Esophagus squamous epithelium (tissue), 5 donors: ENCODE data around the gene MFAP4. TPM values are rescaled to one million over a fixed set of nuclear protein-coding genes. Genes with fewer than 3 reads are reported as not detected.

Experiments
- DNase-seq: peaks from one replicate; lab custom pipeline; 2025; lab: John Stamatoyannopoulos, UW
- H3K27ac ChIP-seq, 4 donors: fragments of 200-600 bp; sonication (generic); one replicate each; pipeline ENCODE4 v1.5.1; 2016 to 2019; ENCODE audit warnings: mild to moderate bottlenecking in 1 of 4
- H3K27me3 ChIP-seq, 4 donors: fragments of 200-600 bp; sonication (generic); 1 replicate in 3 of 4; 2 replicates in 1 of 4; pipeline versions ENCODE4 v1.5.1 to v1.6.0; 2017 to 2021; ENCODE audit warnings: antibody characterized with exemption in 1 of 4
- H3K36me3 ChIP-seq, 3 donors: fragments of 200-600 bp; sonication (generic); one replicate each; pipeline ENCODE4 v1.5.1; 2016 to 2019
- H3K4me1 ChIP-seq, 3 donors: fragments of 200-600 bp; sonication (generic); one replicate each; pipeline ENCODE4 v1.5.1; 2017 to 2019
- H3K4me3 ChIP-seq, 4 donors: fragments of 200-600 bp; sonication (generic); 1 replicate in 3 of 4; 2 replicates in 1 of 4; pipeline ENCODE4 v1.5.1; 2016 to 2019; ENCODE audit warnings: mild to moderate bottlenecking in 2 of 4, moderate library complexity in 1 of 4
- H3K9me3 ChIP-seq, 3 donors: fragments of 200-600 bp; sonication (generic); one replicate each; pipeline ENCODE4 v1.5.1; 2016 to 2019
- POLR2A ChIP-seq, 4 donors: fragments of 450-650 bp; IDR thresholded peaks; one replicate each; pipeline ENCODE4 v1.6.1; 2017; ENCODE audit warnings: antibody characterized with exemption in 4 of 4, mild to moderate bottlenecking in 4 of 4, moderate library complexity in 3 of 4
- WGBS, 2 donors: methylation state at CpG; one replicate each; pipeline ENCODE4 v1.1.5; 2018; 5-methylcytosine and 5-hydroxymethylcytosine counted together
- intact Hi-C: fragments of 100-400 bp; cut with DNase I; formaldehyde crosslinking; loops from one replicate; pipeline ENCODE4 v1.15.0; 2022
- total RNA-seq, 4 donors: library from RNA; depleted of rRNA; stranded (reverse); fragments of >200 nt; gene quantifications; one replicate each; pipeline ENCODE4 v1.1.0, GENCODE V29; 2016
- TF ChIP-seq, protein P1 (sequence below), 6 experiments: fragments of 450-650 bp in 4 of 6; fragments of 200-600 bp in 2 of 6; sonication (generic) in 2 of 6; IDR thresholded peaks; one replicate each; pipeline ENCODE4 v1.5.1; 2016 to 2019; ENCODE audit warnings: antibody characterized with exemption in 6 of 6, mild to moderate bottlenecking in 4 of 6, moderate library complexity in 4 of 6
- donor health status: DM: yes; HTN: yes; CAD: no.

The MFAP4 gene
- total RNA-seq, 4 donors from 2014 or later, result 4.3 to 365 (median 21.6) TPM

GRCh38 chr17:19361944-19362276 lies 25.1 kb downstream of the MFAP4 start:
- intact Hi-C loops, result loop anchor here (5.0 to 10.0 kb wide), 2 partner anchors 85 to 403 kb away; no protein-coding TSS in a partner anchor
- 12 to 16% methylated on average over 13 to 16 of the region's 16 CpGs for WGBS, 2 donors
- Histone ChIP-seq H3K27me3 (no peaks in the 10 kb centered on the region), H3K9me3 (no peaks in the 10 kb centered on the region), H3K36me3 (peaks cover 0 to 10% (median 0%) of the 10 kb centered on the region in 3 donors), H3K27ac (peak overlapping the region; percentile 78 to 93 (median 89)), H3K4me1 (peaks cover 10 to 40% (median 14%) of the 10 kb centered on the region in 3 donors), H3K4me3 (peak overlapping the region; percentile 43 to 85 (median 73))
- no peak for TF ChIP-seq POLR2A (IDR thresholded peaks at IDR 0.05)
- TF ChIP-seq, protein P1, sequence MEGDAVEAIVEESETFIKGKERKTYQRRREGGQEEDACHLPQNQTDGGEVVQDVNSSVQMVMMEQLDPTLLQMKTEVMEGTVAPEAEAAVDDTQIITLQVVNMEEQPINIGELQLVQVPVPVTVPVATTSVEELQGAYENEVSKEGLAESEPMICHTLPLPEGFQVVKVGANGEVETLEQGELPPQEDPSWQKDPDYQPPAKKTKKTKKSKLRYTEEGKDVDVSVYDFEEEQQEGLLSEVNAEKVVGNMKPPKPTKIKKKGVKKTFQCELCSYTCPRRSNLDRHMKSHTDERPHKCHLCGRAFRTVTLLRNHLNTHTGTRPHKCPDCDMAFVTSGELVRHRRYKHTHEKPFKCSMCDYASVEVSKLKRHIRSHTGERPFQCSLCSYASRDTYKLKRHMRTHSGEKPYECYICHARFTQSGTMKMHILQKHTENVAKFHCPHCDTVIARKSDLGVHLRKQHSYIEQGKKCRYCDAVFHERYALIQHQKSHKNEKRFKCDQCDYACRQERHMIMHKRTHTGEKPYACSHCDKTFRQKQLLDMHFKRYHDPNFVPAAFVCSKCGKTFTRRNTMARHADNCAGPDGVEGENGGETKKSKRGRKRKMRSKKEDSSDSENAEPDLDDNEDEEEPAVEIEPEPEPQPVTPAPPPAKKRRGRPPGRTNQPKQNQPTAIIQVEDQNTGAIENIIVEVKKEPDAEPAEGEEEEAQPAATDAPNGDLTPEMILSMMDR (IDR thresholded peaks at IDR 0.05), result no peak
- no peak for DNase-seq

DNA sequence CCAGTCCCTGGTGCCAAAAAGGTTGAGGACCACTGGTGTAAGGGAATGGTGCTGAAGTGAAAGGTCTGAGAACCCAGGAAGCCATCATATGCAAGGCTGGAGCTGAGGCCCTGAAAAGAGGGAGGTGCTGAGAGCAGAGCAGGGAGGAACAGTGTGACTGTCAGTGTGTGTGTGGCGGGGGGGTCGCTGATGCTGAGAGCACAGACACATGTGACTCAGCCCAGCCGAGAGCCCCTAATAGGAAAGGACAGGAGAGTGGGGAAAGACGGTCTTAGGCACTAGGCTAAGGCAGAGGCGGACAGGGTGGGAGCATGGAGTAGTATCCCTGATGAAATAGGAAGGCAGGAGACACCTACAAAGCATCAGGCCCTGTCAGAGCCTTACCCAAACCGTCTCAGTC lies 25.7 kb downstream of the MFAP4 start:
- DNase-seq, result no peak
- intact Hi-C loops, result loop anchor here (5.0 to 10.0 kb wide), 2 partner anchors 86 to 403 kb away; no protein-coding TSS in a partner anchor
- TF ChIP-seq POLR2A (IDR thresholded peaks at IDR 0.05), result no peak
- TF ChIP-seq, protein P1 (IDR thresholded peaks at IDR 0.05), result no peak
- peak overlapping the region in 1 of 4 donors; percentile 93 for H3K27ac ChIP-seq
- H3K9me3 ChIP-seq, result no peaks in the 10 kb centered on the region
- no peak overlapping the region for H3K4me3 ChIP-seq
- peaks cover 0 to 10% (median 0%) of the 10 kb centered on the region in 3 donors for H3K36me3 ChIP-seq
- no peaks in the 10 kb centered on the region for H3K27me3 ChIP-seq
- WGBS, 2 donors, result 67 to 83% methylated on average over 6 of the region's 6 CpGs
- H3K4me1 ChIP-seq, result peaks cover 10 to 40% (median 14%) of the 10 kb centered on the region in 3 donors

DNA sequence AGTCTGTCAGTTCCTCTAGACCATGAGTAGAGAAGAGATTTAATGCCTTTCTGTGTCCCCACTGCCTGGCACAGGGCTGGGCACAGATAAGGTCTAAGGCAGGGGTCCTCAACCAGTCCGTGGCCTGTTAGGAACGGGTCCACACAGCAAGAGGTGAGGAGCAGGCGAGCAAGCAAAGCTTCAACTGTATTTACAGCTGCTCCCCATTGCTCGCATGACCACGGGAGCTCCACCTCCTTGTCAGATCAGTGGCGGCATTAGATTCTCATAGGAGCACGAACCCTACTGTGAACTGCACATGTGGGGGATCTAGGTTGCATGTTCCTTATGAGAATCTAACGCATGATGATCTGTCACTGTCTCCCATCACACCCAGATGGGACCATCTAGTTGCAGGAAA lies 26.2 kb downstream of the MFAP4 start:
- DNase-seq, result no peak
- TF ChIP-seq POLR2A (IDR thresholded peaks at IDR 0.05), result no peak
- TF ChIP-seq, protein P1 (IDR thresholded peaks at IDR 0.05), result no peak
- H3K9me3 ChIP-seq, result no peaks in the 10 kb centered on the region
- H3K36me3 ChIP-seq, result peaks cover 0 to 10% (median 0%) of the 10 kb centered on the region in 3 donors
- H3K27ac ChIP-seq, result no peak overlapping the region
- intact Hi-C loops, result loop anchor here (5.0 to 10.0 kb wide), 2 partner anchors 87 to 404 kb away; no protein-coding TSS in a partner anchor
- peaks cover 10 to 40% (median 14%) of the 10 kb centered on the region in 3 donors for H3K4me1 ChIP-seq
- no peaks in the 10 kb centered on the region for H3K27me3 ChIP-seq
- 89 to 94% methylated on average over 7 of the region's 8 CpGs for WGBS, 2 donors
- no peak overlapping the region for H3K4me3 ChIP-seq

GRCh38 chr17:19359856-19360255 lies 27.1 kb downstream of the MFAP4 start:
- no peak overlapping the region for H3K27ac ChIP-seq
- no peak overlapping the region for H3K4me3 ChIP-seq
- intact Hi-C loops, result loop anchor here (5.0 to 10.0 kb wide), 2 partner anchors 87 to 405 kb away; no protein-coding TSS in a partner anchor
- no peak for TF ChIP-seq POLR2A (IDR thresholded peaks at IDR 0.05)
- TF ChIP-seq, protein P1 (IDR thresholded peaks at IDR 0.05), result no peak
- H3K4me1 ChIP-seq, result peaks cover 10 to 38% (median 14%) of the 10 kb centered on the region in 3 donors
- peaks cover 0 to 10% (median 0%) of the 10 kb centered on the region in 3 donors for H3K36me3 ChIP-seq
- no peaks in the 10 kb centered on the region for H3K27me3 ChIP-seq
- WGBS, 2 donors, result 89 to 100% methylated on average over 3 of the region's 5 CpGs
- H3K9me3 ChIP-seq, result no peaks in the 10 kb centered on the region
- no peak for DNase-seq

GRCh38 chr17:19359151-19359550 lies 27.8 kb downstream of the MFAP4 start:
- intact Hi-C loops, result no loop called here
- TF ChIP-seq, protein P1 (IDR thresholded peaks at IDR 0.05), result no peak
- no peak for TF ChIP-seq POLR2A (IDR thresholded peaks at IDR 0.05)
- DNase-seq, result no peak
- 82 to 85% methylated on average over 7 of the region's 7 CpGs for WGBS, 2 donors
- Histone ChIP-seq H3K27me3 (no peaks in the 10 kb centered on the region), H3K27ac (no peak overlapping the region), H3K9me3 (no peaks in the 10 kb centered on the region), H3K36me3 (peaks cover 0 to 10% (median 0%) of the 10 kb centered on the region in 3 donors), H3K4me3 (no peak overlapping the region), H3K4me1 (peaks cover 10 to 36% (median 14%) of the 10 kb centered on the region in 3 donors)
